K562 (cell line): Measurements from ENCODE around the gene ADGRB2. TPM values are rescaled to one million over a fixed set of nuclear protein-coding genes. Genes with fewer than 3 reads are reported as not detected.

Source experiments
- EZH2 ChIP-seq: IDR thresholded peaks from 2 replicates; pipeline ENCODE4 v1.6.1; 2012; ENCODE audit warnings: low read depth, mild to moderate bottlenecking, inconsistent platforms, low read length, borderline replicate concordance
- LEF1 ChIP-seq: fragments of 450-650 bp; IDR thresholded peaks from 2 replicates; pipeline ENCODE4 v1.6.1; 2016; ENCODE audit warnings: mild to moderate bottlenecking
- RBM34 ChIP-seq: fragments of 200-400 bp; formaldehyde crosslinking; IDR thresholded peaks from 2 replicates; pipeline ENCODE4 v1.6.1; 2018; ENCODE audit warnings: low read length, borderline replicate concordance; ENCODE audit not compliant: insufficient read depth
- SMARCA4 ChIP-seq: fragments of 450-650 bp; IDR thresholded peaks from 2 replicates; pipeline ENCODE4 v1.6.1; 2016
- TAF9B ChIP-seq: fragments of 450-650 bp; IDR thresholded peaks from 2 replicates; pipeline ENCODE4 v1.6.1; 2018; ENCODE audit warnings: mild to moderate bottlenecking; ENCODE audit not compliant: partially characterized antibody
- TRIM25 ChIP-seq: fragments of 450-650 bp; IDR thresholded peaks from 2 replicates; pipeline ENCODE4 v1.7.0; 2016; ENCODE audit warnings: borderline replicate concordance
- ZBTB17 ChIP-seq: fragments of 450-650 bp; formaldehyde crosslinking; IDR thresholded peaks from 2 replicates; pipeline ENCODE4 v1.4.0; 2020; ENCODE audit warnings: mild to moderate bottlenecking
- polyA plus RNA-seq, 8 experiments: library from polyadenylated mRNA; depleted of rRNA in 4 of 8; stranded (reverse) in 5 of 8; unstranded in 3 of 8; fragments of >200 nt; fragmentation: Nextera tagmentation in 2 of 8; fragmentation: Illumina TruSeq in 1 of 8; extraction: Ambion mirVana in 2 of 8; extraction: Trizol in 1 of 8; gene quantifications; 2 replicates each; pipeline versions ENCODE4 v1.2.1 to v1.2.3, GENCODE V29; 2011 to 2014; ENCODE audit warnings: inconsistent platforms in 1 of 8, missing spikeins in 1 of 8
- total RNA-seq, 7 experiments: library from RNA; depleted of rRNA in 6 of 7; stranded (reverse); fragments of >200 nt in 6 of 7; fragmentation: Illumina TruSeq in 2 of 7; extraction: Trizol in 2 of 7; gene quantifications; 2 replicates each; pipeline versions ENCODE4 v1.2.1 to v1.2.3, GENCODE V29; 2011 to 2021; ENCODE audit warnings: low replicate concordance in 1 of 7
- TF ChIP-seq, protein P1 (sequence below): fragments of 200-800 bp; sonication (Bioruptor generic); IDR thresholded peaks from 2 replicates; pipeline ENCODE4 v1.6.1; 2017; ENCODE audit warnings: missing genetic modification characterization, missing compliant biosample characterization

ADGRB2 gene
- total and polyA plus RNA-seq, 9 of the 15 experiments (the other 6 are each of a cell fraction or from before 2014, with no cell fraction given), result 0.04 to 0.23 (median 0.20) TPM; not detected in 2

DNA sequence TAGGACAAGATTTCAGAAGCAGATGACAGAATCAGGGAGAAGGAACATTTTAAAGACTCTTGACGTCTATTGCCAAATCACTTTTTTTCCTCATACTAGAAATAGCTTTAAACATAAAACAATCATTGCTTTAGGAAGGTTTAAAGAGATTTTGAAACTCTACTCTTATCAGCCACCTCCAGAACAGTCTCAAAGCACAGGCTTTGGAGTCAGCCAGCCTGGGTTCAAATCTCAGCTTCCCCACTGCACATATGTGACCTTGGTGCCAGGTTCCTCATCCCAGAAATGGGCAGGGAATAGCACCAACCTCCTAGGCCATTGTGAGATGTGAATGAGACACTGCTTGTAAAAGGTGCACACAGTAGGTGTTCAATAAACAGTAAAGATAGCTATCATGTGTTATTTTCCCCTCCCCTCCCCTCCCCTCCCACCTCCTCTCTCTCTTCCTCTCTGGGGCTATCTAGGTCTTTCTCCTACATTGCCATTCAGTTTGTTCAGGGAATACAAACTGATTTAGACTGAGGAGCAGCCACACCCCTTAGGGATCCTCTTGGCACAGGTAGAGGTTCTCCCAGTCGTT is 31.0 kb upstream of the ADGRB2 start (continued):
- no peak for TF ChIP-seq EZH2
- no peak for TF ChIP-seq TAF9B
- TF ChIP-seq LEF1, result no peak
- TF ChIP-seq SMARCA4, result no peak
- TF ChIP-seq TRIM25, result no peak
- TF ChIP-seq, protein P1, sequence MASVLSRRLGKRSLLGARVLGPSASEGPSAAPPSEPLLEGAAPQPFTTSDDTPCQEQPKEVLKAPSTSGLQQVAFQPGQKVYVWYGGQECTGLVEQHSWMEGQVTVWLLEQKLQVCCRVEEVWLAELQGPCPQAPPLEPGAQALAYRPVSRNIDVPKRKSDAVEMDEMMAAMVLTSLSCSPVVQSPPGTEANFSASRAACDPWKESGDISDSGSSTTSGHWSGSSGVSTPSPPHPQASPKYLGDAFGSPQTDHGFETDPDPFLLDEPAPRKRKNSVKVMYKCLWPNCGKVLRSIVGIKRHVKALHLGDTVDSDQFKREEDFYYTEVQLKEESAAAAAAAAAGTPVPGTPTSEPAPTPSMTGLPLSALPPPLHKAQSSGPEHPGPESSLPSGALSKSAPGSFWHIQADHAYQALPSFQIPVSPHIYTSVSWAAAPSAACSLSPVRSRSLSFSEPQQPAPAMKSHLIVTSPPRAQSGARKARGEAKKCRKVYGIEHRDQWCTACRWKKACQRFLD, result no peak
- TF ChIP-seq RBM34, result no peak
- no peak for TF ChIP-seq ZBTB17
